H1 (cell line): ENCODE data around the gene RNF214. TPM values are rescaled to one million over a fixed set of nuclear protein-coding genes. Genes with fewer than 3 reads are reported as not detected.

Experiments used
- CTCF ChIA-PET: fragments of 300-600 bp; sonication (Branson Sonifier 250); formaldehyde crosslinking; loops from one replicate; lab custom pipeline; 2021; ENCODE audit not compliant: partially characterized antibody; lab: Charles Lee
- POLR2A ChIA-PET: fragments of 300-600 bp; sonication (Branson Sonifier 250); formaldehyde crosslinking; loops from one replicate; lab custom pipeline; 2021; ENCODE audit warnings: inconsistent platforms; ENCODE audit not compliant: partially characterized antibody; lab: Charles Lee
- DNase-seq, 2 experiments: peaks; one replicate each; pipeline versions ENCODE4 v3.0.0 to v3.0.0-alpha.2; 2010 to 2022; ENCODE audit warnings: low spot score in 2 of 2, low read depth in 1 of 2, mixed read lengths in 1 of 2
- FAIRE-seq: peaks from 2 replicates; lab custom pipeline; 2011; peaks lifted over from hg19 to GRCh38; lab: Jason Lieb, UNC
- H2AFZ ChIP-seq: 2 replicates; pipeline ENCODE4 v1.8.1; 2012; ENCODE audit warnings: low read length, inconsistent platforms
- H2AK5ac ChIP-seq: 2 replicates; pipeline ENCODE4 v1.6.1; 2013; ENCODE audit warnings: low read depth, low read length
- H2BK120ac ChIP-seq: replicated peaks from 2 replicates; pipeline ENCODE3; 2013; ENCODE audit warnings: low read depth, low read length, inconsistent platforms
- H2BK12ac ChIP-seq: 2 replicates; pipeline ENCODE4 v1.6.1; 2013; ENCODE audit warnings: low read depth, low read length
- H2BK15ac ChIP-seq: 2 replicates; pipeline ENCODE4 v1.6.1; 2013; ENCODE audit warnings: low read length
- H2BK20ac ChIP-seq: 2 replicates; pipeline ENCODE4 v1.6.1; 2013; ENCODE audit warnings: low read length
- H2BK5ac ChIP-seq: 2 replicates; pipeline ENCODE4 v1.6.1; 2013; ENCODE audit warnings: low read depth, low read length
- H3K14ac ChIP-seq: 2 replicates; pipeline ENCODE4 v1.6.1; 2013; ENCODE audit warnings: inconsistent platforms; ENCODE audit not compliant: insufficient read length
- H3K18ac ChIP-seq: 2 replicates; pipeline ENCODE4 v1.6.1; 2013; ENCODE audit warnings: low read length; ENCODE audit errors: extremely low read depth
- H3K23ac ChIP-seq: 2 replicates; pipeline ENCODE4 v1.6.1; 2013; ENCODE audit warnings: inconsistent platforms; ENCODE audit not compliant: insufficient read length
- H3K23me2 ChIP-seq: 2 replicates; pipeline ENCODE4 v1.6.1; 2013; ENCODE audit warnings: low read depth, low read length
- H3K27ac ChIP-seq: 2 replicates; pipeline ENCODE4 v1.6.1; 2011; ENCODE audit warnings: low read depth, low read length, inconsistent platforms
- H3K27me3 ChIP-seq, 4 experiments: replicated peaks in 1 of 4; 1 replicate in 1 of 4; 2 replicates in 3 of 4; pipeline versions ENCODE4 v1.6.1 to v1.8.1; 2011 to 2013; ENCODE audit warnings: low read length in 3 of 4, mild to moderate bottlenecking in 3 of 4, inconsistent platforms in 2 of 4, mixed read lengths in 2 of 4, moderate library complexity in 1 of 4; ENCODE audit not compliant: control insufficient read depth in 3 of 4, insufficient read depth in 3 of 4; ENCODE audit errors: extremely low read depth in 1 of 4
- H3K36me3 ChIP-seq, 4 experiments: 2 replicates each; pipeline versions ENCODE4 v1.6.1 to v1.8.1; 2011 to 2013; ENCODE audit warnings: mild to moderate bottlenecking in 4 of 4, low read length in 3 of 4, moderate library complexity in 2 of 4, control low read depth in 1 of 4, inconsistent platforms in 1 of 4; ENCODE audit not compliant: insufficient read depth in 4 of 4, control insufficient read depth in 2 of 4
- H3K4ac ChIP-seq: replicated peaks from 2 replicates; pipeline ENCODE3; 2013; ENCODE audit warnings: low read length, low read depth, mixed read lengths, inconsistent platforms; ENCODE audit not compliant: insufficient read length
- H3K4me1 ChIP-seq, 4 experiments: replicated peaks in 1 of 4; 1 replicate in 1 of 4; 2 replicates in 3 of 4; pipeline versions ENCODE4 v1.6.1 to v1.8.1; 2011 to 2013; ENCODE audit warnings: low read length in 3 of 4, inconsistent platforms in 2 of 4, mixed read lengths in 1 of 4; ENCODE audit not compliant: insufficient read depth in 4 of 4, control insufficient read depth in 3 of 4
- H3K4me2 ChIP-seq, 2 experiments: 2 replicates each; pipeline versions ENCODE4 v1.6.1 to v1.8.1; 2011 to 2013; ENCODE audit warnings: low read depth in 2 of 2, low read length in 2 of 2, control low read depth in 1 of 2, inconsistent platforms in 1 of 2, mild to moderate bottlenecking in 1 of 2; ENCODE audit not compliant: insufficient read depth in 1 of 2
- H3K4me3 ChIP-seq, 4 experiments: fragments of 200-600, 300-600 bp in 1 of 4; sonication (generic), shearing (Covaris generic), sonication (Bioruptor Twin) in 1 of 4; 2 replicates each; pipeline versions ENCODE4 v1.5.1 to v1.8.1; 2011 to 2016; ENCODE audit warnings: low read length in 4 of 4, low read depth in 3 of 4, control low read depth in 2 of 4, inconsistent platforms in 2 of 4, mild to moderate bottlenecking in 2 of 4, mixed read lengths in 1 of 4, moderate library complexity in 1 of 4; ENCODE audit not compliant: insufficient read depth in 2 of 4; ENCODE audit errors: extremely low read depth in 1 of 4
- H3K56ac ChIP-seq: replicated peaks from 2 replicates; pipeline ENCODE3; 2013; ENCODE audit warnings: low read depth, mild to moderate bottlenecking, mixed read lengths, low read length, inconsistent platforms; ENCODE audit not compliant: insufficient read length
- H3K79me1 ChIP-seq: 2 replicates; pipeline ENCODE4 v1.6.1; 2013; ENCODE audit warnings: low read depth, low read length, control low read depth
- H3K79me2 ChIP-seq, 2 experiments: 2 replicates each; pipeline versions ENCODE4 v1.6.1 to v1.8.1; 2012 to 2013; ENCODE audit warnings: low read length in 2 of 2, mild to moderate bottlenecking in 2 of 2, inconsistent platforms in 1 of 2; ENCODE audit not compliant: insufficient read depth in 2 of 2, control insufficient read depth in 1 of 2
- H3K9ac ChIP-seq, 4 experiments: replicated peaks in 1 of 4; 1 replicate in 1 of 4; 2 replicates in 3 of 4; pipeline versions ENCODE4 v1.6.1 to v1.8.1; 2011 to 2013; ENCODE audit warnings: low read depth in 3 of 4, low read length in 3 of 4, control low read depth in 2 of 4, mild to moderate bottlenecking in 2 of 4, moderate library complexity in 2 of 4, inconsistent platforms in 1 of 4; ENCODE audit errors: extremely low read depth in 1 of 4
- H3K9me3 ChIP-seq, 2 experiments: 2 replicates each; pipeline versions ENCODE4 v1.6.1 to v1.8.1; 2012 to 2013; ENCODE audit warnings: mild to moderate bottlenecking in 2 of 2, moderate library complexity in 2 of 2, control low read depth in 1 of 2, inconsistent platforms in 1 of 2, low read depth in 1 of 2, low read length in 1 of 2, mixed read lengths in 1 of 2; ENCODE audit not compliant: insufficient read depth in 2 of 2
- H4K20me1 ChIP-seq, 2 experiments: replicated peaks in 1 of 2; 2 replicates each; pipeline versions ENCODE3 to v1.8.1; 2011 to 2013; ENCODE audit warnings: inconsistent platforms in 2 of 2, low read length in 2 of 2, mild to moderate bottlenecking in 1 of 2; ENCODE audit not compliant: insufficient read depth in 2 of 2, control insufficient read depth in 1 of 2
- H4K5ac ChIP-seq: 2 replicates; pipeline ENCODE4 v1.6.1; 2013; ENCODE audit warnings: low read length, low read depth, mixed read lengths, inconsistent platforms; ENCODE audit not compliant: insufficient read length
- H4K8ac ChIP-seq: 2 replicates; pipeline ENCODE4 v1.8.0; 2013; ENCODE audit warnings: mild to moderate bottlenecking, moderate library complexity, low read length, inconsistent platforms; ENCODE audit not compliant: insufficient read depth; ENCODE audit errors: extremely low read depth
- H4K91ac ChIP-seq: replicated peaks from 2 replicates; pipeline ENCODE3; 2013; ENCODE audit warnings: low read length, mixed read lengths, inconsistent platforms; ENCODE audit not compliant: insufficient read length
- ATF2 ChIP-seq: IDR thresholded peaks from 2 replicates; pipeline ENCODE4 v1.6.1; 2012; ENCODE audit warnings: low read length, inconsistent platforms
- ATF3 ChIP-seq: IDR thresholded peaks from 2 replicates; pipeline ENCODE4 v1.6.1; 2011; ENCODE audit warnings: low read depth, mild to moderate bottlenecking, low read length; ENCODE audit not compliant: insufficient read depth
- FOSL1 ChIP-seq: IDR thresholded peaks from 2 replicates; pipeline ENCODE4 v1.6.1; 2011; ENCODE audit warnings: mild to moderate bottlenecking, low read depth, low read length, moderate library complexity; ENCODE audit not compliant: insufficient read depth
- GABPA ChIP-seq: IDR thresholded peaks from 2 replicates; pipeline ENCODE4 v1.6.1; 2011; ENCODE audit warnings: mild to moderate bottlenecking, low read length, moderate library complexity, borderline replicate concordance; ENCODE audit not compliant: insufficient read depth
- HDAC2 ChIP-seq, 2 experiments: fragments of 300-600 bp in 1 of 2; sonication (generic) in 1 of 2; IDR thresholded peaks; 2 replicates each; pipeline ENCODE4 v1.6.1; 2011 to 2012; ENCODE audit warnings: low read depth in 2 of 2, low read length in 2 of 2, mild to moderate bottlenecking in 2 of 2, moderate library complexity in 2 of 2, borderline replicate concordance in 1 of 2, inconsistent platforms in 1 of 2
- NRF1 ChIP-seq: IDR thresholded peaks from 2 replicates; pipeline ENCODE4 v1.6.1; 2011; ENCODE audit warnings: mild to moderate bottlenecking, low read depth, low read length, improper control_type of control experiment
- POU5F1 ChIP-seq: IDR thresholded peaks from 2 replicates; pipeline ENCODE4 v1.6.1; 2011; ENCODE audit warnings: low read depth, mild to moderate bottlenecking, low read length, moderate library complexity
- TCF12 ChIP-seq: IDR thresholded peaks from 2 replicates; pipeline ENCODE4 v1.6.1; 2011; ENCODE audit warnings: low read depth, mild to moderate bottlenecking, low read length
- WGBS, 2 experiments: shearing (Covaris generic) in 1 of 2; methylation state at CpG; one replicate each; pipeline versions ENCODE4 v1.1.6 to v1.1.7; 2013 to 2015; ENCODE audit warnings: low lambda C conversion rate in 2 of 2, mixed read lengths in 2 of 2, inconsistent platforms in 1 of 2, low coverage in 1 of 2, missing lambda C conversion rate in 1 of 2; ENCODE audit not compliant: insufficient replicate concordance in 2 of 2, insufficient coverage in 1 of 2, insufficient read length in 1 of 2; ENCODE audit errors: extremely low coverage in 1 of 2, missing lambda C conversion rate in 1 of 2; 5-methylcytosine and 5-hydroxymethylcytosine counted together
- polyA plus RNA-seq, 7 experiments: library from polyadenylated mRNA; depleted of rRNA in 3 of 7; stranded (reverse) in 5 of 7; unstranded in 2 of 7; fragments of >200 nt in 5 of 7; fragments of 200-250 nt in 2 of 7; gene quantifications; 1 replicate in 5 of 7; 2 replicates in 1 of 7; 4 replicates in 1 of 7; pipeline versions ENCODE4 v1.2.1 to v1.2.3, GENCODE V29; 2011 to 2013; ENCODE audit warnings: missing spikeins in 2 of 7, mixed read lengths in 2 of 7
- total RNA-seq: library from RNA; stranded (reverse); fragmentation: NEBNext Ultra II Directional; extraction: Animal tissue kit (Norgen Biotek cat#: 25700); gene quantifications from 2 replicates; pipeline ENCODE4 v1.2.1, GENCODE V29; 2021

RNF214 gene
- total and polyA plus RNA-seq, 2 of the 8 experiments (the other 6 are each of a cell fraction or from before 2014, with no cell fraction given), result 34.9 to 35.6 TPM

GRCh38 chr11:117316197-117316961, 83.9 kb downstream of the RNF214 start, which contains the start of gene BACE1:
BACE1 (minus strand) TSS chr11:117316256; CDS start chr11:117315795, 461 bp downstream.
- WGBS, 2 experiments, result 16 to 100% methylated on average over 1 to 25 of the region's 29 CpGs
- TF ChIP-seq GABPA (no peak; the same call in 1 of the 2 replicates), FOSL1 (no peak), TCF12 (no peak), NRF1 (no peak), ATF2 (no peak), ATF3 (no peak), POU5F1 (no peak), HDAC2 (IDR thresholded peaks at IDR 0.05; ENCODE audit: borderline replicate concordance in 1 of 2, low read depth in 2 of 2, low read length in 2 of 2) (no peak; a peak in 1 of 4 replicates)

More at GRCh38 chr11:117316197-117316961, 83.9 kb downstream of the RNF214 start, which contains the start of gene BACE1:
- no peak within 1 kb of the TSS for H2BK120ac ChIP-seq
- H3K79me1 ChIP-seq, result no peaks in the 10 kb centered on the region
- no peak within 1 kb of the TSS for H3K14ac ChIP-seq
- H3K27ac ChIP-seq, result no peak within 1 kb of the TSS
- H4K20me1 ChIP-seq, result peaks cover 0 to 1% of the 10 kb centered on the region in 2 experiments
- no peak within 1 kb of the TSS for H2BK20ac ChIP-seq
- no peak within 1 kb of the TSS for H3K56ac ChIP-seq
- peaks cover 10% of the 10 kb centered on the region; the same call in 1 of the 2 replicates for H3K23me2 ChIP-seq
- H4K5ac ChIP-seq, result no peak within 1 kb of the TSS
- H3K4ac ChIP-seq, result no peak within 1 kb of the TSS
- peaks cover 5 to 10% (median 8%) of the 10 kb centered on the region in 4 experiments for H3K4me1 ChIP-seq
- no peaks in the 10 kb centered on the region for H3K79me2 ChIP-seq
- peak within 1 kb of the TSS in 2 of 4 experiments; percentile 5 to 55; a peak in 3 of 7 replicates for H3K9ac ChIP-seq
- FAIRE-seq, result peak; percentile 71
- no peak within 1 kb of the TSS for H3K18ac ChIP-seq
- H2AK5ac ChIP-seq, result no peak within 1 kb of the TSS
- H3K4me2 ChIP-seq, result peak within 1 kb of the TSS; percentile 57 to 70
- H3K4me3 ChIP-seq, result peak within 1 kb of the TSS; percentile 46 to 78 (median 72)
- H3K9me3 ChIP-seq, result no peaks in the 10 kb centered on the region
- H2AFZ ChIP-seq, result peak within 1 kb of the TSS; percentile 97
- peak; percentile 72 to 87 for DNase-seq
- no peak within 1 kb of the TSS for H2BK15ac ChIP-seq
- no peaks in the 10 kb centered on the region for H3K36me3 ChIP-seq
- POLR2A ChIA-PET, result interaction anchor here (0.9 to 2.0 kb wide), 4 partner anchors 10 to 16 kb away, joined by 3 to 6 read pairs (median 4); partner anchors contain the start of gene CEP164
- H3K27me3 ChIP-seq, result peaks cover 0 to 7% (median 2%) of the 10 kb centered on the region in 4 experiments; a peak in 5 of 7 replicates
- no peak within 1 kb of the TSS for H4K91ac ChIP-seq
- no peak within 1 kb of the TSS for H3K23ac ChIP-seq
- no peak within 1 kb of the TSS; the same call in 1 of the 2 replicates for H4K8ac ChIP-seq
- no peak within 1 kb of the TSS for H2BK12ac ChIP-seq
- CTCF ChIA-PET, result interaction anchor here (0.7 to 1.9 kb wide), 4 partner anchors 11 to 90 kb away, joined by 3 to 7 read pairs (median 4); no protein-coding TSS in a partner anchor
- H2BK5ac ChIP-seq, result no peak within 1 kb of the TSS
